Rectal smooth muscle tissue (tissue), 1 donor: Measurements from ENCODE around the gene TAOK2.

Experiments used
- H3K27ac ChIP-seq: one replicate; pipeline ENCODE4 v1.7.0; 2013; ENCODE audit warnings: low read depth, low read length, inconsistent platforms
- H3K27me3 ChIP-seq: one replicate; pipeline ENCODE4 v1.7.0; 2013; ENCODE audit warnings: low read length; ENCODE audit not compliant: control insufficient read depth, insufficient read depth
- H3K36me3 ChIP-seq: one replicate; pipeline ENCODE4 v1.7.0; 2013; ENCODE audit warnings: low read length; ENCODE audit not compliant: control insufficient read depth, insufficient read depth
- H3K4me1 ChIP-seq: one replicate; pipeline ENCODE4 v1.7.0; 2013; ENCODE audit warnings: low read length; ENCODE audit not compliant: control insufficient read depth, insufficient read depth
- H3K4me3 ChIP-seq: one replicate; pipeline ENCODE4 v1.7.0; 2013; ENCODE audit warnings: low read length
- H3K9ac ChIP-seq: one replicate; pipeline ENCODE4 v1.7.0; 2013; ENCODE audit warnings: low read length

Gene TAOK2

DNA sequence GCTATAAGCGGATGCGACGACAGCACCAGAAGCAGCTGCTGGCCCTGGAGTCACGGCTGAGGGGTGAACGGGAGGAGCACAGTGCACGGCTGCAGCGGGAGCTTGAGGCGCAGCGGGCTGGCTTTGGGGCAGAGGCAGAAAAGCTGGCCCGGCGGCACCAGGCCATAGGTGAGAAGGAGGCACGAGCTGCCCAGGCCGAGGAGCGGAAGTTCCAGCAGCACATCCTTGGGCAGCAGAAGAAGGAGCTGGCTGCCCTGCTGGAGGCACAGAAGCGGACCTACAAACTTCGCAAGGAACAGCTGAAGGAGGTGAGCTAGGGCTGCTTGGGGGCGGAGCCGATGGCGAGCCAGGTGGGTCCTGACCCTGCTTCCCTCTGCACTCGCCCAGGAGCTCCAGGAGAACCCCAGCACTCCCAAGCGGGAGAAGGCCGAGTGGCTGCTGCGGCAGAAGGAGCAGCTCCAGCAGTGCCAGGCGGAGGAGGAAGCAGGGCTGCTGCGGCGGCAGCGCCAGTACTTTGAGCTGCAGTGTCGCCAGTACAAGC is 11.7 kb downstream of the TAOK2 start:
- no peaks in the 10 kb centered on the region for H3K4me1 ChIP-seq
- H3K4me3 ChIP-seq: no peak overlapping the region
- no peak overlapping the region for H3K27ac ChIP-seq
- no peaks in the 10 kb centered on the region for H3K27me3 ChIP-seq
- peaks cover 58% of the 10 kb centered on the region for H3K36me3 ChIP-seq
- H3K9ac ChIP-seq: no peak overlapping the region

DNA sequence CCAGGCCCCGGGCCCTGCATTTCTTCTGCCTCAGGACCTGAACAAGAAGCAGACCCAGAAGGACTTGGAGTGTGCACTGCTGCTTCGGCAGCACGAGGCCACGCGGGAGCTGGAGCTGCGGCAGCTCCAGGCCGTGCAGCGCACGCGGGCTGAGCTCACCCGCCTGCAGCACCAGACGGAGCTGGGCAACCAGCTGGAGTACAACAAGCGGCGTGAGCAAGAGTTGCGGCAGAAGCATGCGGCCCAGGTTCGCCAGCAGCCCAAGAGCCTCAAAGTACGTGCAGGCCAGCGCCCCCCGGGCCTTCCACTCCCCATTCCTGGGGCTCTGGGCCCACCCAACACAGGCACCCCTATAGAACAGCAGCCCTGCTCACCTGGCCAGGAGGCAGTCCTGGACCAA is 12.6 kb downstream of the TAOK2 start:
- H3K36me3 ChIP-seq: peaks cover 59% of the 10 kb centered on the region
- no peaks in the 10 kb centered on the region for H3K4me1 ChIP-seq
- no peaks in the 10 kb centered on the region for H3K27me3 ChIP-seq
- H3K9ac ChIP-seq: no peak overlapping the region
- H3K4me3 ChIP-seq: no peak overlapping the region
- H3K27ac ChIP-seq: no peak overlapping the region

GRCh38 chr16:29986931-29987330 is 13.3 kb downstream of the TAOK2 start:
- H3K4me1 ChIP-seq: no peaks in the 10 kb centered on the region
- H3K27me3 ChIP-seq: no peaks in the 10 kb centered on the region
- H3K4me3 ChIP-seq: no peak overlapping the region
- H3K36me3 ChIP-seq: peaks cover 54% of the 10 kb centered on the region
- H3K9ac ChIP-seq: no peak overlapping the region
- H3K27ac ChIP-seq: no peak overlapping the region

DNA sequence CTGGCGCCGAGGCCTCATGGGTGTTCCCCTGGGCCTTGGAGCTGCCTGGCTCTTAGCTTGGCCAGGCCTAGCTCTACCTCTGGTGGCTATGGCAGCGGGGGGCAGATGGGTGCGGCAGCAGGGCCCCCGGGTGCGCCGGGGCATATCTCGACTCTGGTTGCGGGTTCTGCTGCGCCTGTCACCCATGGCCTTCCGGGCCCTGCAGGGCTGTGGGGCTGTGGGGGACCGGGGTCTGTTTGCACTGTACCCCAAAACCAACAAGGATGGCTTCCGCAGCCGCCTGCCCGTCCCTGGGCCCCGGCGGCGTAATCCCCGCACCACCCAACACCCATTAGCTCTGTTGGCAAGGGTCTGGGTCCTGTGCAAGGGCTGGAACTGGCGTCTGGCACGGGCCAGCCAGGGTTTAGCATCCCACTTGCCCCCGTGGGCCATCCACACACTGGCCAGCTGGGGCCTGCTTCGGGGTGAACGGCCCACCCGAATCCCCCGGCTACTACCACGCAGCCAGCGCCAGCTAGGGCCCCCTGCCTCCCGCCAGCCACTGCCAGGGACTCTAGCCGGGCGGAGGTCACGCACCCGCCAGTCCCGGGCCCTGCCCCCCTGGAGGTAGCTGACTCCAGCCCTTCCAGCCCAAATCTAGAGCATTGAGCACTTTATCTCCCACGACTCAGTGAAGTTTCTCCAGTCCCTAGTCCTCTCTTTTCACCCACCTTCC is 13.9 kb downstream of the TAOK2 start:
- Histone ChIP-seq H3K36me3 (peaks cover 52% of the 10 kb centered on the region), H3K9ac (no peak overlapping the region), H3K27me3 (no peaks in the 10 kb centered on the region), H3K4me3 (no peak overlapping the region), H3K27ac (no peak overlapping the region), H3K4me1 (no peaks in the 10 kb centered on the region)

GRCh38 chr16:29988346-29989075 is 14.8 kb downstream of the TAOK2 start:
- H3K36me3 ChIP-seq: peaks cover 48% of the 10 kb centered on the region
- no peaks in the 10 kb centered on the region for H3K27me3 ChIP-seq
- no peak overlapping the region for H3K9ac ChIP-seq
- no peaks in the 10 kb centered on the region for H3K4me1 ChIP-seq
- H3K4me3 ChIP-seq: no peak overlapping the region
- no peak overlapping the region for H3K27ac ChIP-seq

DNA sequence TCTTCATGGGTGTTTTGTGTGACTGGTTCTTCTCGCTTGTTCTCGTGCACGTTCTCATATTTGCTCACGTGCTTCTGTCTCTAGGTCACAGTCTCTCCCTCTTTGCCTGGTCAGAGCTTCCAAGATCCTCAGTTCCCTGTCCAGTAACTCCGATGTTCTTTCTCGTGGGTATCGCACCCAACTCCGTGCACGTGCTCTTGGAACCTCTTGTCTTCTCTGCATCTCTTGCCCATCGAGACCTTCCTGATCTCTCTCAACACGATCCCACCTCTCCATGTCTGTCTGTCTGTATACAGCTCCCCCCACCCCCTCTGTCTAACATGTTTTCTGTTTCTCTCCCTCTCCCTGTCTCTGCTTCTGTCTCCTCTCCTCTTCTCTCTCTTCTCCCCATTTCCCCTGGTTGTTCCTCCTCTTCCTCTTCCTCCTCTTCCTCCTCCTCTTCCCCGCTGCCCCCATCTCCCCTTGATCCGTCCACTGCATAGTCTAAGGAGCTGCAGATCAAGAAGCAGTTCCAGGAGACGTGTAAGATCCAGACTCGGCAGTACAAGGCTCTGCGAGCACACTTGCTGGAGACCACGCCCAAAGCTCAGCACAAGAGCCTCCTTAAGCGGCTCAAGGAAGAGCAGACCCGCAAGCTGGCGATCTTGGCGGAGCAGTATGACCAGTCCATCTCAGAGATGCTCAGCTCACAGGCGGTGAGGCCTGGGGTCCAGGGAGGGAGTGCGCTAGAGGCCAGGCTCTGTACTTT is 15.6 kb downstream of the TAOK2 start:
- no peak overlapping the region for H3K27ac ChIP-seq
- peaks cover 44% of the 10 kb centered on the region for H3K36me3 ChIP-seq
- no peak overlapping the region for H3K4me3 ChIP-seq
- no peak overlapping the region for H3K9ac ChIP-seq
- no peaks in the 10 kb centered on the region for H3K4me1 ChIP-seq
- no peaks in the 10 kb centered on the region for H3K27me3 ChIP-seq

DNA sequence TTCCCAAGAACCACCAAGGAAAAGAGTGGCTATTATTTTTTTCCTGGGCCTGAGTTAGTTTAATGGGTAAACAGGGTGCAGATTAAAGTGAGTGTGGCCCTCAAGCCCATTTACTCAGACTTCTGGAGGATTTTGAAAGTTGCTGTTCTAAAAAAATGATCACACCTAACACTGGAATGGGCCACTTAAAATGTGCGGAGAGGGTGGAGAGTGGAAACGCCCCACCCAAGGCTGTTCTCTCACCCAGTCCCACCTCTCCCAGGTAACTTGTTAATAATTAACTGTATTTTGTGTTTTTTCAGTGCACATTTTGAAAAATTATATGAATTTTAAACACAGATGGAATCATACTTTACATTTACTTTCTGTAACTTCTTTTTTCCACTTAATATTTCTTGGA is 16.4 kb downstream of the TAOK2 start:
- H3K27me3 ChIP-seq: no peaks in the 10 kb centered on the region
- no peak overlapping the region for H3K4me3 ChIP-seq
- H3K27ac ChIP-seq: no peak overlapping the region
- no peak overlapping the region for H3K9ac ChIP-seq
- peaks cover 36% of the 10 kb centered on the region for H3K36me3 ChIP-seq
- H3K4me1 ChIP-seq: peaks cover 3% of the 10 kb centered on the region

DNA sequence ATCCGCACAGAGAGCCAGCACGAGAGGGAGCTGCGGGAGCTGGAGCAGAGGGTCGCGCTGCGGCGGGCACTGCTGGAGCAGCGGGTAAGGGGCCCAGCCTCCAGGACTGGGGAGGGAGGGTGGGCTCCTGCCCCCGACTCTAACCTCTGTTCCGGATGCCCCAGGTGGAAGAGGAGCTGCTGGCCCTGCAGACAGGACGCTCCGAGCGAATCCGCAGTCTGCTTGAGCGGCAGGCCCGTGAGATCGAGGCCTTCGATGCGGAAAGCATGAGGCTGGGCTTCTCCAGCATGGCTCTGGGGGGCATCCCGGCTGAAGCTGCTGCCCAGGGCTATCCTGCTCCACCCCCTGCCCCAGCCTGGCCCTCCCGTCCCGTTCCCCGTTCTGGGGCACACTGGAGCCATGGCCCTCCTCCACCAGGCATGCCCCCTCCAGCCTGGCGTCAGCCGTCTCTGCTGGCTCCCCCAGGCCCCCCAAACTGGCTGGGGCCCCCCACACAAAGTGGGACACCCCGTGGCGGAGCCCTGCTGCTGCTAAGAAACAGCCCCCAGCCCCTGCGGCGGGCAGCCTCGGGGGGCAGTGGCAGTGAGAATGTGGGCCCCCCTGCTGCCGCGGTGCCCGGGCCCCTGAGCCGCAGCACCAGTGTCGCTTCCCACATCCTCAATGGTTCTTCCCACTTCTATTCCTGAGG is 17.4 kb downstream of the TAOK2 start:
- Histone ChIP-seq H3K36me3 (peaks cover 27% of the 10 kb centered on the region), H3K27me3 (no peaks in the 10 kb centered on the region), H3K27ac (no peak overlapping the region), H3K9ac (no peak overlapping the region), H3K4me1 (peaks cover 3% of the 10 kb centered on the region), H3K4me3 (no peak overlapping the region)

DNA sequence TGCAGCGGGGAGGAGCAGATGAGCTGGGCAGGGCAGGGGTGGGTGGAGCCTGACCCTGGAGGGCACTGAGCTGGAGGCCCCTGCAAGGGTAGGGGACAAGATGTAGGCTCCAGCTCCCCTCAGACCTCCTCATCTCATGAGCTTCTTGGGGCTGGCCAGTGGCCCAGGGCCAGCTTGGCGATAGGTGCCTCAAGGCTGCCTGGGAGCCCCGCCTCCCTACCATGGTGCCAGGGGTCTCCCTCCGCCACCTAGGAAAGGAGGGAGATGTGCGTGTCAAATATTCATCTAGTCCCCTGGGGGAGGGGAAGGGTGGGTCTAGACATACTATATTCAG is 17.9 kb downstream of the TAOK2 start:
- no peak overlapping the region for H3K27ac ChIP-seq
- H3K4me1 ChIP-seq: peaks cover 4% of the 10 kb centered on the region
- H3K27me3 ChIP-seq: no peaks in the 10 kb centered on the region
- H3K4me3 ChIP-seq: no peak overlapping the region
- peaks cover 22% of the 10 kb centered on the region for H3K36me3 ChIP-seq
- H3K9ac ChIP-seq: no peak overlapping the region

DNA sequence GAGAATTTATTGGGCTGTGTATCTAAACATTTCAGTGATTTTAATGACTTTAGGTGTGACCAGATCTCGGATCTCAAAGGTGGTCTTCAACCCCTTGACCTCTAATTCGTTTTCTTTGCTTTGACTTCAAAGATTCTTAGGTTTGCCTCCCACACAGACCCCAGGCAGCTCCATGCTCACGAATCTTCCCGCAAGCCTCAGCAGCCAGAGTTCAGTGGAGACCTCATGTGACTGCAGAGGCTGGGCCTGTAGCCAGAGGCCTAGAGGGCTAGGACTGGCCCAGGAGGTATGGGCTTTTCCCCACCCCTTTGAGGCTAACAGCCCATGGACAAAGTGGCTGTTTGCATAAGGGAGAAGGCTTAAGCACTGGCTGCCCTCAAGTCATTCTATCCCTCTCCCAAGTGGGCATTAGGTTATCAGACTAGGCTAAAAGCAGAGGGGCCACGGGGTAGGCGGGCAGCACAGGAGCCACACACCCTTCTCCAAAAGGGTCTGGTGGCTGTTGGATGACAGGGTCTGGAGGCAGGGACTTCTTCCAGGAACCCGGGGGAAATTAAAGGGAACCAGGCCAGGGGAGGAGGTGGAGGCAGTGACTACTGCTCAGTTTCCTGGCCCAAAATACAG is 18.8 kb downstream of the TAOK2 start:
- peaks cover 18% of the 10 kb centered on the region for H3K36me3 ChIP-seq
- no peak overlapping the region for H3K9ac ChIP-seq
- H3K4me1 ChIP-seq: peaks cover 10% of the 10 kb centered on the region
- no peaks in the 10 kb centered on the region for H3K27me3 ChIP-seq
- no peak overlapping the region for H3K27ac ChIP-seq
- H3K4me3 ChIP-seq: no peak overlapping the region

GRCh38 chr16:29993191-29993902 is 19.7 kb downstream of the TAOK2 start:
- peaks cover 18% of the 10 kb centered on the region for H3K36me3 ChIP-seq
- peaks cover 10% of the 10 kb centered on the region for H3K4me1 ChIP-seq
- H3K4me3 ChIP-seq: no peak overlapping the region
- no peaks in the 10 kb centered on the region for H3K27me3 ChIP-seq
- no peak overlapping the region for H3K27ac ChIP-seq
- H3K9ac ChIP-seq: no peak overlapping the region
